AG20443 (cell line): ENCODE results near the gene MRGPRF.
A peak's percentile ranks its signal among the peaks of the same experiment; 100 is the strongest.
"Not testable (repeated sequence)": the region's sequence is repeated elsewhere in the genome, so short reads cannot be mapped to it uniquely, and the experiment has no call there.

Experiments used
- DNase-seq: peaks from one replicate; pipeline ENCODE4 v3.0.0; 2012; ENCODE audit warnings: low spot score, mixed read lengths

Gene MRGPRF

DNA sequence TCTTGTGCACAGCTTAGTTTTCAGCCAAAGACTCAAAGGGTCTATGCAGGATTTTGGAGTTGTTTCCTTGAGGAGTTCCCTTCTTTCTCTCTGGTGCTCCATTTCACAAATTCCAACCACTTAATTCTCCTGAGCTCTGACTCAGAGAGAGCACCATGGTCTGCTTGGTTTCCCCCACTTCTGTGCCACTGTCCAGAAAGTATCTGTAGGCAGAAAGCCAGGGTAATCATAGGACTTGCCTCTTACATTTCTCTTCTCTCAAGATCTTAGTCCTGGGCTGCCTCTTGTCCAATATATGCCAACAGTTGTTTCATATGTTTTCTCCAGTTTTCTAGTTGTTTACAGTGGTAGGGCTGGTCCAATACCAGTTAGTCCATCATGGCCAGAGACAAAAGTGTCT is 25.8 kb downstream of the MRGPRF start:
- DNase-seq: no peak

DNA sequence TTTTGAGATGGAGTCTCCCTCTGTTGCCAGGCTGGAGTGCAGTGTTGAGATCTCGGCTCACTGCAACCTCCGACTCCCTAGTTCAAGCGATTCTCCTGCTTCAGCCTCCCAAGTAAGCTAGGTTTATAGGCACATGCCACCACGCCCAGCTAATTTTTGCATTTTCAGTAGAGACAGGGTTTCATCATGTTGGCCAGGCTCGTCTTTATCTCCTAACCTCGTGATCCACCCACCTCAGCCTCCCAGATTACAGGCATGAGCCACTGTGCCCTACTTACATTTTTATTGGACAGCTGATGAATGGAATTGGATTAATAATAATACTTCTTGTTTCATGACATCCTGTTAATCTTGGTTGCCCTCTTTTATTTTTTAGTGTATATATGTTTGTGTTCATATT is 29.2 kb downstream of the MRGPRF start:
- DNase-seq: no peak

DNA sequence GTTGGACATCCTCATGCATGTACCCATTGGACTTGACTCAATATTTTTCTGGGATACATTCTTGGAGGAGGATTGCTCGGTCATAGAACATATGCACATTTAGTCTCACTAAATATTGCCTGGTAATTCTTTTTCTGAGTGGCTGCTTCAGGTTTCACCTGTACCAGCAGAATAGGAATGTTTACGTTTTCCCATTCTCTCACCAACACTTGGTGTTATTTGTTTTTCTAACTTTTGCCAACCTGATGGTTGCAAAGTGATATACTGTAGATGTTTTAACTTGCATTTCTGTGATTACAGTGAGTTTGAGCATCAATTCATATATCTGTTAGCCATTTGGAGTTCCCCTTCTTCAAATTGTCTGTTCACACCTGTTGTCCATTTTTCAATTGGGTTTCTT is 30.9 kb downstream of the MRGPRF start:
- DNase-seq: no peak

DNA sequence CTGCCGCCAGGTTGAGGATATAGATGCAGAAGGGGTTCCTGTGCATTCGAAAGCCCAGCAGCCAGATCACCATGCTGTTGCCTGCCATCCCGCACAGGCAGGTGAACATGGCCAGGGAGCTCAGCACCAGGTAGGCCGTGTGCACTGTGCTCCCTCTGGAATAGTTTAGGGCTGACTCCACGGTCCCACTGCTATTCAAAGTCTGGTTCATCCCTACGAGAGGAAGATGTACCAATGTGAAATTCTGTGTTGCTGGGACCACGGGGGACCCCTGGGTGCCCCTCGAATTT is 32.3 kb downstream of the MRGPRF start, which contains the start of gene MRGPRD:
Gene MRGPRD, minus strand, starts transcription at position 211 of the 290 bp plus-strand sequence. Its CDS starts 0 bp downstream, at position 211.
- no peak for DNase-seq

DNA sequence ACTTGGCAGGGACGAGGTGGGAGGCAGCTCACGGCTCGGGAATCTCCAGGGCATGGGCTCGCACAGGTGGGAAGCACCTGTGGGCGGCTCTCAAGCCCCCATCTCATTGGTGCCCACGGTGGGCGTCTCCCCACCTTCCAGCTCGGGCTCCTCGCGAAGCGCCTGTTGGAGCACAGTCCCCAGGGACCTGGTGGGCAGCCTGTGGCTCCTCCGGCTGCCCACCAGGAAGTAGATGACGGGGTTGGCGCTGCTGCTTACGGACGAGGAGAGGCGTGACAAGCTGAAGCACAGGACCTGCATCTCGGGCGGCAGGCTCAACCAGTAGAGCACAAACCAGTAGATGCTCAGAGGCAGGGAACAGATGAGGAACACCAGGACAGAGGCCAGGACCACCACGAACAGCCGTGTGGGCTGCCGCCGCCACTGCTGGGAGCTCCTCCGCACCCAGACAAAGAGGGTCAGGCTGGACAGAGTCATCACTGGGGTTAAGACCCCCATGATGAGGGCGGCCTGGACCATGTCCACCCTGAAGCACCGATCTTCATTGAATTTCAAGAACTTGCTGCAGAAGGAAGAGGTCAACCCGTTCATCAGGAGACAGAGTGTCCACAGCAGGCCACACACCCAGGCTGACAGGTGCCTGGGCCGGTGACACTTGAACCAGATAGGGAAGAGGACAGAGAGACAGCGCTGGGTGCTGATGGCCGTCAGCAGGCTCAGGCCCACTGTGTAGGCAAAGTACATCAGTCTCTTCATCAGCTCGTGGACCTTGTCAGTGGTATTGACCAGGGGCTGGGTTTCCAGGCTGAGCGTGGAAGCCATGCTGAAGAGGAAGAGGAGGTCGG is 32.9 kb downstream of the MRGPRF start:
- DNase-seq: peak; percentile 8

DNA sequence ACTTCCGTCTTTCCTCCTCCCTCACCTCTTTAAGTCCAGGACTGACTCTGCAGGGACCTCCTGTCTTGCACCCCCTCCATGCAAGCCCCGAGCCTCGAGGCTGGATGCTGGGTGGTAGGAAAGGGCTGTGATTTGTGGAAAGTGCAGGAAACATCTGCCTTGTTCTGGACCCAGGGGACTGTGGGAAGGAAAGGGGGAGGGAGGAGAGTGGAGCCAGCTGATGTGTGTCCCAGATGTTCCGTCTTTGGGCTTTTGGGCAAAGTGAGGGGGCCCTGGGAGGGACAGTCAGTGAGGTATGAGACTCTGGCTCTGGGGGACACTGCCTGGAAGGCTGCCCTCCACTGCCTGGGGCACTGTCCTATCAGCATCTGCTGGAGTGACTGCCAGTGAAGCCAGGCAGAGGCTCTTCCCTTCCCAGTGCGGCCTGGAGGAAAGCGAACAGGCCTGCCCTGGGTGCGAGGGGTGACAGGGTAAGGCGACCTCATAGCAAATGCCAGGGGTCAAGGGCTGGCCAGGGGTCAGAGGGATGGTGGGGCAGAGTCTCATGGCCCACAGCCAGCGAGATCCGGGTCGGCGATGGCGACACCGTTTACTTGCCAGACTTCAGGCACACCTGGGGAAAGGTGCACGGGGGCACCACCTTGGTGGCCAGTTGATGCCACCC is 34.0 kb downstream of the MRGPRF start:
- peak; percentile 35 for DNase-seq

DNA sequence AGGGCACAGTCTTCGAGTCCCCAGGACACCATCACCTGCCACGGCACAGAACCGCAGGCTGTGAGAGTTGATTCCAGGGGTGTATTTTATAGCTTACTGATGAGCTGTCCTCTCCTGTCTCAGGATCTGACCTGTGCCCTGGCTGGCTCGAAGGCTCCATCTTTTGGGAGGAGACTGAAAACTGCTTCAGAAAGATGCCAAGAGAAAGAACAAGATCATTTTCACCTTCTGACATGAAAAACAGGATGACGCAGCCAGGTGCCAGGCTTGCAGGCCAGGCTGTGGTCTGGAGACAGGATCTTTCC is 34.5 kb downstream of the MRGPRF start:
- no peak for DNase-seq

DNA sequence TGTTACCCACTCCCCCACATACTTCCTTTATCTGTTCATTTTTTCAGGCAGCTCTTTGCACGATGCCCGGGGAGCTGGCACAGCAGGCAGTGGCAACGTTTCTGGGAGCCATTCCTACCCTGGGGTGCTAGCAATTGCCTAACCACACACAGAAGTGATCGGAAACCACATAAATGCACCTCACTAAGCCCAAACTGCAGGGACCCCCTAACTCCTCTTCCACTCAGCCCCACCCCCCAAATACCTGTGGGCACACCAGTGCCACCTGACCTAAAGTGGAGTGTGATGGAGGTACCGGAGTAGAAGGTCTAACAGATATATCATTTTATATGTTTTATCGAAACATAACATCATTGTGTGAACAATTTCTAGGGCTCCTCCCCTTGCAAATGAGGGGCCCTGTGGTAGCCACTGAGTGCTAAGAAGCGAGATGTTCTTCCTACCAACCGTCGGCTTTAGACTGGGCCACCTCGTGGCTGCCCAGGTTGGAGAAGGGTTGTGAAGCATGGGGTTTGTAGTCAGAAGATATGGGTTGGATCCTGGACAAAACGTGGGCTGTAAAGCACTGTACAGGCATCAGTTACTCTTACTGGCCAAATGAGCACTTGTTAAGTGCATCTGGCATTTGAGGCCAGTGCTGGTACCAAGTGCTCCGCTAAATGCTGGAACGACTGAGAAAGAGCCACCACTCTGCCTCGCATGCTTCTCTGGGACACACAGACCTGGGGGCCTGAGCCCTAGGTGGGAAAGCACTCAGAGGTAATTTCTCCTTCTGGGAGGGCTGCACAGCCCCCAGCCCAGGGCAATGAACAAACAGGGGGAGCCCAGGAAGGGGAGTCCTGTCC is 35.0 kb downstream of the MRGPRF start:
- DNase-seq: peak; percentile 8

DNA sequence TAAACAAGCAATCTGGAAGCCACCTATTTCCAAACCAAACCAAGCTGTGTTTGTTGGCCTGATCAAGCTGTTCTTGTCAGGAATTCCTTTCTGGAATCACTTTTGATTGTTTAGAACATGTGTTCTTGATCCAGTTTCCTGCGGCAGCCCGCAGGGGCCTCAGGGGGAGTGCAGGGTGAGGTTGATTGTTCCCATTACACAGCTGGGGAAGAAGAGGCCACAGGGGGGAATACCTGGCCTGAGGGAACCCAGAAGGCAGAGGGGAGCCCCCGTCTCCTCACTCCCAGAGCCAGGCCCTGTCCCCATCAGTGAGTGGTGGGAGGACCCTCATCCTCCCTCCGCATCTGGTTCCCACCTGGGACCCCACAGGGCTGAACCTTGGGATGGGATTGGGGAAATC is 36.5 kb downstream of the MRGPRF start:
- DNase-seq: peak; percentile 27

DNA sequence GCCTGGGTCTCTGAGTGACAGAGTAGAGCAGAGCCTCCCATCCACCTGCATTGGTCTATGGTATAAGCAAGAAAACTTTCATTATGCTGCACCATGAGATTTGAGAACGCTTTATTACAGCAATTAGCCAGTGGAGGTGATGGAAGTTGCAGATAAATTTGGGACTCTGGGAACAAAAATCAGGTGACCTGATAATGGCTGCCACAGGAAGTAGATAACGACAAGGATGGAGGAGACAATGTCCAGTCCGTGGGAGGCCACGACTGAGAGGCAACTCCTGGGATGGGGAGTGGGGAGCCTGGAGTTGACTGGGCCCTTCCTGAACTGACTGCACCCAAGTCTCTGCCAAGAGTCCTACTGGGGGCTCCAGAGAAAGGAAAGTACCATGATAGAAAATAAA is 37.0 kb downstream of the MRGPRF start:
- no peak for DNase-seq

DNA sequence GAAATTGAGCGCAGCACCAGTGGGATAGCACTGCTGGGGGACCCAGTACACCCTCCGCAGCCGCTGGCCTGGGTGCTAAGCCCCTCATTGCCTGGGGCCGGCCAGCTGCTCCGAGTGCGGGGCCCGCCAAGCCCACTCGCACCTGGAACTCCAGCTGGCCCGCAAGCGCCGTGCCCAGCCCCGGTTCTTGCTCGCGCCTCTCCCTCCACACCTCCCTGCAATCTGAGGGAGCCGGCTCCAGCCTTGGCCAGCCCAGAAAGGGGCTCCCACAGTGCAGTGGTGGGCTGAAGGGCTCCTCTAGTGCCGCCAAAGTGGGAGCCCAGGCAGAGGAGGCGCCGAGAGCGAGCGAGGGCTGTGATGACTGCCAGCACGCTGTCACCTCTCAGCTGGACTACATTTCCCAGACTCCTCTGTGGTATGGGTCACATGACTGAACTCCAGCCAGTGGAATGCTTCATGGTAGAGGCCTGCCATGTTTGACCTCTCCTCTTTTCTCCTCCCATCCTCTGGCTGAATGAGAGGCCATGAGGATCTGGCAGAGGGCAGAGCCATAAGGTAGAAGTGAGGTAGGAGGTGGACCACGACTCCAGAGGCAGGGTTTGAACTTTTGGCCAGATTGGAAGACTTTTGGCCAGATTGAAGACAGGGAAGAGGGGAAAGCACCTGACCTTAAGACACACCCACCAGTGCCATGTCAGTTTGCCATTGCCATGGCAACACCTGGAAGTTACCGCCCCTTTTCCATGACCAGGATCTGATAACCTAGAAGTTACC is 38.4 kb downstream of the MRGPRF start:
- peak; percentile 30 for DNase-seq

DNA sequence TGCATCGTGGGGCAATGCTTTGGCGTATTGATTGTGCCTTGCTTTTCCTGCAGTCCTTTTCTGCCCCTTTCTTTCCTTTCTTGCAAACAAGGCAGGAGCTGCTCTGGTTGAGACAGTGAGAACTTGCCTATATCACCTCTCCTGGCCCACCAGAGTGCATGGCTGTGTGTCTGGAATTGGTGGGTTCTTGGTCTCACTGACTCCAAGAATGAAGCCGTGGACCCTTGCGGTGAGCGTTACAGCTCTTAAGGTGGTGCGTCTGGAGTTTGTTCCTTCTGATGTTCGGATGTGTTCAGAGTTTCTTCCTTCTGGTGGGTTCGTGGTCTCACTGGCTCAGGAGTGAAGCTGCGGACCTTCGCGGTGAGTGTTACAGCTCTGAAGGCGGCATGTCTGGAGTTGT is 39.3 kb downstream of the MRGPRF start:
- DNase-seq: not testable (repeated sequence)

DNA sequence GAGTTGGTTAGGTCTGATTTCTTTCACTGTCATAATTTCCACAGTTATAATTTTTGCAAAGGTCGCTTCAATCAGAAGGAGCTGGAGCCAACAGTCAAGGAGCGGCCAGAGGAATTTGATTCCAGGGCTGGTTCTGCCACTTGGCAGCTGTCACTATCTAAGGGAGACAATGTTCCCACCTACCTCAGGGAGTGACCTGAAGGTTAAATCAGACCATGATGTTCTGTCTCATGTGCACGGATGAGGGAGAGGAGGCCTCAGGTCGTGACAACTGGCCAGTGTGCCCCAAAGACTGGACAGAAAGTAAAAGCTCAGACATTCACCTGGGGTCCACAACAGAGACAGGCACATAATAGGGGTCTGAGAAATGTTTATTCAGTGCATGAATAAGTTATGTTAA is 39.8 kb downstream of the MRGPRF start:
- no peak for DNase-seq

DNA sequence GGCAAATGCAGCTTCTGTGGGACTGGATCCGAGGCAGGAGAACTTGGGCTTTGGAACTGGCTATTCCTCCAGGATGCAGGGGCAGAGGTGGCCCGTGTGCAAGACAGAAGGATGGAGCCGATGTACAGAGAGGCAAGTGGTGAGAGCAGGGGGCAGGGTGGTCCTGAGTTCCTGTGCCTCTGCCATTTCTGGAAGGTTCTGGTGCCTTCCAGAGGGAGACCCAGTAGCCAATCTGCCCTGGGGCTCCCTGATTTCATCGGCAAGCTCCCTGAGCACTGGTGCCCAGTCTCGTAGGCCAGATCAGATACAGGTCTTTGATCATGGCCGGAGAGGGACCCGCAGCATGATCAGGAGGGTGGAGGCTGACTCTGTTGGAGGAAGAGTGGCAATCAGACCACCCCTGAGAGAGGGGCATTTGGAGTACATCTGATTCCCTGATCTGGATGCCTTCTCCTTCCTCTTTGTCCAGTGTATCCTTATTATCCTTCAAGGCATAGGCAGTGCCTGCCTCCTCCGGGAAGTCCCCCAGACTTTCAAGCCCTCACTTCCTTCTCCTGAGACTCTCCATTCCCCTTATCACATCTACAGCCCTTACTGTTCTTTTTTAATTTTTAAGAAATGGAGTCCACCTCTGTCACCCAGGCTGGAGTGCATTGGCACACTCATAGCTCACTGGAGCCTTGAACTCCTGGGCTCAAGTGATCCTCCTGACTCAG is 42.0 kb downstream of the MRGPRF start:
- DNase-seq: no peak

DNA sequence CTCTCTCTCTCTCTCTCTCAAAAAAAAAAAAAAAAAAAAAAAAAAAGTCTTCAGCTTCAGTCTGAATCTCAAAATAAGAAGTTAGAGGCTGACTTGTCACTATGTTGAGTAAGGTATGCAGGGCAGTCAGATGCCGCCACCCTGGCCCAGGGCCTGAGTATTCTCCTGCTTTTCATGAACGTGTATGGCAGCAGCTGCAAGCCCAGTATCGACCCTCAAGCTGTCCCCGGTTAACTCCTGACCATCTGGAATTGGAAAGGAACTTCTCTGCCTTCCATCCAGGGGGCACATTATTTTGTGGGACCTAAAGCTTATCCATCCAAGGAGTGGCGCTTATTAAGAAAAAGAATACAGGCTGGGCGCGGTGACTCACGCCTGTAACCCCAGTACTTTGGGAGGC is 43.7 kb downstream of the MRGPRF start:
- DNase-seq: no peak

DNA sequence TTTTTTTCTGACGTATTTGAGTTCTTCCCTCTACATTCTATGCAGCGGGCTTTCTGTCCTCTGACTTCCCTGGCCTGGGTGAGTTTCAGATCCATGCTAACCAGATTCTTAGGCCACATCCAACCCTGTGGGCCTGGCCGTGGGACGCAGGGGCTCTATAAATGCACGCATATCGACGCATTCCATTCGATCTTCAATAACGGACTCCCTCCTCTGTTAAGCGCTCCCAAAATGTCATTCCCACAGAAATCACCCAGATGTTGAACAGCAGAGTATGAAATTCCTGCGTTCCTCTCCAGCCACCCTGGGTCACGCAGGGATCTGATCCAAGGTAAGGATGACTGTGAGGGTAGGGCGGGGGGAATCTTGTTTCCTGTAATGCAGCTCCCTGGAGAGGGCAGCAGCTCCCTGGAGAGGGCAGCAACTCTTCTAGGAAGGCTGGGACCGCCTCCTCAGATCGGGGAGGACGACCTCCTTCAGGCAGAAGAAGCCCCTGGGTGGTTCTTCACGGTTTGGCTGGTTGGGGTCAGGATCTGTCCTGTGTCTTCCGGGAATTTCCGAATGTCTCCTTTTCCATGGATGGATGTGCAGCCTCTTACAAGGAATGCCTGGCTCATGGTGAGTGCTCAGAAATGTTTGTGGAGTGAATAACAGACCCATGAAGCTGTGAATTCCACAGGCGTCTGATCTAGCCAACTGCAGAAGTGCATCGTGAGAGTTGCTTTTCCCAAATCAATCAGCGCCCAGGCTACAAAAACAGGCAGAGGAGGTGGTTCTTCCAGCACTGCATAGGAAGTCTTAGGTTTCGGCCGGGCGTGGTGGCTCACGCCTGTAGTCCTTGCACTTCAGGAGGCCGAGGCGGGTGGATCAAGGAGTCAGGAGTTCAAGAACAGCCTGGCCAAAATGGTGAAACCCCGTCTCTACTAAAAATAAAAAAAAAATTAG is 44.5 kb downstream of the MRGPRF start:
- DNase-seq: no peak

DNA sequence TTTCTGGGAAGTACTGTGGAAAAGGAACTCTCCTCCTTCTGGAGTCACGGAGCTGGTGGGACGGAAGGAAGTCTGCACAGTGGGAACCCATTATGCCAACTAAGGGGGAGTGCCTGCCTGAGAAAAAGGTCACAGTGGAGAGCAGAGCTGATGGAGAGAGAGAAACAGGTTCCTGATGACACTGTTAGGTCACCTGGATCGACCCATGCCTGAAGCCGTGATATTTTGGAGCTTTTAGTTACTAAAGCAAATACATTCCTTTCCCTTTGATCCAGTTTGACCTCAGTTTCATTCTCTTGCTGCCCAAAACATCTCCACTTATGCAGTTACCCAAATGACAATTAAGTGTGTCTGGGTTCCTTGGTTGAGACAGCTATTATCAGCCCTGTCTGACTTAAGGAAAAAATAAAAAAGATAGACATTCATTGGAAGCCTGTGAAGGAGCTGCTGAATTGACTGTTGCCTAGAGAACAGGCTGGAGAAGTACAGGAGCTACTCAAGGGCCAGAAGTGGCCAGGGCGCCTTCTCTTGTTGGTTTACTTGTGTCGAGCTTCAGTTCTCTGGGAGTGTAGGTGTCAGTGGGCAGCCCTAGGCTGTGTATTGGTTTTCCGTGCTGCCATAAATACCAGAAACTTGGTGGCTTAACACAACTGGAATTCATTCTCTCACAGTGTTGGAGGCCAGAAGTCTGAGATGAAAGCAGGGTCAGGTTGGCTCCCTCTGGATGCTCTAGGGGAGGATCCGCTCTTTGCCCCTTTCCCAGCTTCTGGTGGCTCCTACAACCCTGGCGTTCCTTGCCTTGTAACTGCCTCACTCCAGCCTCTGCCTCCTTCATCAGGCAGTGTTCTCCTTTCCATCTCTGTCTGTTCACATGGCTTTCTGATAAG is 45.9 kb downstream of the MRGPRF start:
- DNase-seq: no peak

DNA sequence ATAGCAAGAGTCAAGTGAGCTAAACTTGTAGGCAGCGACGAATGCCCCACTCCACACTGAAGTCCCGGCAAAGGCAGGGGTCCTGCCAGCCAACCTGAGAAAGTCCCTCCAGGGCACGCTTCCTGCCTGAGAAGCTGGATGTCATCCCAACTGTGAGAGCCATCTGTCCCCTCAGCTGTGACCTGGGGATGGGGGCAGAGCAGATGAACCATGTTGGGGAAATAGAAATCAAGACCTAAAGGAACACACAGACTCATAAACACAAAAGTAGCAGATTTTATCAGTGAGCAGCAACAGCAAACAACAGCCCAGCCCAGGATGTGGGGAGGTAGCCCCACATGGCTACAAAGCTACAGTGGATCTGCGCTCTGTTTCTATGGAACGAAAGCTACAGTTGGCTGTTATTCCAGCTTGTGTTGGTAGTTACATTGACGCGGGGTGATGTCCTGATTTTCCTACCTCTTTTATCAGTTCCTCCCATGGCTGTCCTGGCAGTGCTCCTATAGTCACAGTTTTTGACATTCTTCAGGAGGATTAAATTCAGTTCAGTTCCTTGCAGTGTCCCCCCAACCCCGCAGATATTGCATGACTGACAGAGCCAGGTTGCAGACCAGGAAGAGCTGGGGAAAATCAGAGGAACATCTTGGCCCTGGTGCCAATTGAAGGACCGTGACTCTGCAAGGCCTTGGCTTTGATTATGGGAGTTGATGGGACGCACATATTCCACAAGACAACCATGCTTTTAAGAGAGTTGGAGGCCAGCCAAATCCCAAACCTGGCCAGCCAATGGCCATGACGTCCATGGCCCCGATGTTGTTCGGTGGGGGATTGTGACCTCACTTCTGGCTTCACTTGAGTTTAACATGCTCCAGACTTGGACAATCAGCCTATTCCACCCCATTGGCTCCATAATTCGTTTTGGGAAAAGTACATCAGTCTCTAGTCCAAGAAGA is 46.9 kb downstream of the MRGPRF start:
- DNase-seq: no peak
